ENCODE data around the gene TMED3. TPM values are rescaled to one million over a fixed set of nuclear protein-coding genes. Genes with fewer than 3 reads are reported as not detected.

TMED3 gene
- total RNA-seq, 1 experiment from 2014 or later, result 53.6 TPM

DNA sequence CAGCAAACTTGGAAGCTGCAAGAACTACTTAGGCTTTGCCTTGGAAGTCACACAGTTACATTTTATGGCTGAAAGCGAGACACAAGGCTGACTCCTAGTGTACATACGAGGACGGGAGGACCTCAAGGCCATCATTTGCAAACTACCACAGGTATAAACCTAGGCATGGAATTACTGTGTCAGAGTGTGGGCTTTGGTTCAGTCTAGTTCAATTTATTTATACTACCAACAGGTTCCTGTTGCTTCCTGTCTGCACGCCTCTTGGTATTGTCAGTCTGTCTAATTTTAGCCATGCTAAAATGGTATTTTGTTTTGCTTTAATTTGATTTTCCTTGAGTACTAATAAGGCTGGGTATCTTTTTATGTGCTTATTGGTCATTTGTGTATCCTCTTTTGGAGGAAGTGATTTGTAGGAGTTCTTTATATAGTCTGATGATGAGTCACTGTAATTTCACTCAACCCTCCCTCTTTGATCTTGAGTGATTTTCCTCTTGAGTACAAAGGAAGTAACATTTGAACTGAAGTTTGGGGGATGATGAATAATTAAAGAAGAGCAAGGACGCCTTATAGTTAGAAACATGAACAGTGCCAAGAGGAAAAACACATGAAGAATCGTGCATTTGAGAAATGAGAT is 20.2 kb upstream of the TMED3 start:
- H3K27ac ChIP-seq (ENCODE audit: low read depth, low read length), result no peak overlapping the region
- BruUV-seq (replicated peaks), result no TSS peak
- no peaks in the 10 kb centered on the region for H3K9me2 ChIP-seq (ENCODE audit: insufficient read depth)
- ChIA-PET CTCF (no interaction called here), POLR2A (interaction anchor here (0.6 kb wide), 1 partner anchor 637 kb away, joined by 8 read pairs; no protein-coding TSS in a partner anchor), RAD21 (ENCODE audit: low non-redundant PET in 1 of 2, low total read pairs in 2 of 2, uncharacterized antibody in 2 of 2, unreplicated experiment in 2 of 2) (no interaction called here)
- no peaks in the 10 kb centered on the region for H4K20me1 ChIP-seq (ENCODE audit: insufficient read depth)
- H3K4me3 ChIP-seq (replicated peaks in 1 of 2; ENCODE audit: low read depth in 1 of 2, low read length in 2 of 2), result no peak overlapping the region
- DNase-seq (ENCODE audit: low read depth, low spot score), result no peak
- no peak for ATAC-seq
- intact Hi-C loops (cut with micrococcal nuclease), result no loop called here
- H2AFZ ChIP-seq (ENCODE audit: low read depth, low read length, poor library complexity, severe bottlenecking), result no peak overlapping the region
- TF ChIP-seq JUND (IDR thresholded peaks at IDR 0.05) (0 out of 2 replicates have a peak, but pooled peaks have one; percentile 32), POLR2AphosphoS5 (IDR thresholded peaks at IDR 0.05; ENCODE audit: low read depth, low read length) (no peak), SP1 (IDR thresholded peaks at IDR 0.05; ENCODE audit: low read depth) (0 out of 2 replicates have a peak, but pooled peaks have one; percentile 13), ELF1 (IDR thresholded peaks at IDR 0.05; ENCODE audit: borderline replicate concordance, low read depth) (no peak), SIN3A (IDR thresholded peaks at IDR 0.05; ENCODE audit: low read depth) (no peak), EZH2phosphoT487 (IDR thresholded peaks at IDR 0.05; ENCODE audit: borderline replicate concordance) (no peak)
- TF ChIP-seq, protein P1, sequence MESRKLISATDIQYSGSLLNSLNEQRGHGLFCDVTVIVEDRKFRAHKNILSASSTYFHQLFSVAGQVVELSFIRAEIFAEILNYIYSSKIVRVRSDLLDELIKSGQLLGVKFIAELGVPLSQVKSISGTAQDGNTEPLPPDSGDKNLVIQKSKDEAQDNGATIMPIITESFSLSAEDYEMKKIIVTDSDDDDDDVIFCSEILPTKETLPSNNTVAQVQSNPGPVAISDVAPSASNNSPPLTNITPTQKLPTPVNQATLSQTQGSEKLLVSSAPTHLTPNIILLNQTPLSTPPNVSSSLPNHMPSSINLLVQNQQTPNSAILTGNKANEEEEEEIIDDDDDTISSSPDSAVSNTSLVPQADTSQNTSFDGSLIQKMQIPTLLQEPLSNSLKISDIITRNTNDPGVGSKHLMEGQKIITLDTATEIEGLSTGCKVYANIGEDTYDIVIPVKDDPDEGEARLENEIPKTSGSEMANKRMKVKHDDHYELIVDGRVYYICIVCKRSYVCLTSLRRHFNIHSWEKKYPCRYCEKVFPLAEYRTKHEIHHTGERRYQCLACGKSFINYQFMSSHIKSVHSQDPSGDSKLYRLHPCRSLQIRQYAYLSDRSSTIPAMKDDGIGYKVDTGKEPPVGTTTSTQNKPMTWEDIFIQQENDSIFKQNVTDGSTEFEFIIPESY (IDR thresholded peaks at IDR 0.05; ENCODE audit: extremely low read depth, insufficient replicate concordance, low read length), result no peak
- no peaks in the 10 kb centered on the region for H3K79me2 ChIP-seq (ENCODE audit: insufficient read depth, low read length)
- H3K9ac ChIP-seq (ENCODE audit: low read length), result no peak overlapping the region
- H3K9me3 ChIP-seq (ENCODE audit: control insufficient read depth in 1 of 2, insufficient read depth in 1 of 2, low read depth in 1 of 2, low read length in 2 of 2), result no peaks in the 10 kb centered on the region
- 0 out of 2 replicates have a peak, but pooled peaks cover 10% of the 10 kb centered on the region for H3K27me3 ChIP-seq (ENCODE audit: insufficient read depth, low read length)
- no peaks in the 10 kb centered on the region for H3K36me3 ChIP-seq (ENCODE audit: control insufficient read depth in 1 of 2, insufficient read depth in 2 of 2, low read length in 2 of 2)
- H3K4me1 ChIP-seq (ENCODE audit: control insufficient read depth in 1 of 2, insufficient read depth in 2 of 2, low read length in 2 of 2), result peaks cover 0 to 9% of the 10 kb centered on the region in 2 experiments; a peak in 2 of 4 replicates
- peak overlapping the region; percentile 45 for H3K4me2 ChIP-seq (ENCODE audit: low read length)
